HEK293 (cell line): ENCODE results near the gene AP5S1.

ENCODE experiments used
- CTCF ChIA-PET: fragments of 350-600 bp; formaldehyde crosslinking; extraction: SDS; loops from one replicate; lab custom pipeline; 2021; ENCODE audit warnings: antibody characterized with exemption; lab: Yijun Ruan, JAX
- POLR2A ChIA-PET: fragments of 300-600 bp; formaldehyde crosslinking; extraction: SDS; loops from one replicate; lab custom pipeline; 2020; ENCODE audit warnings: antibody characterized with exemption, inconsistent platforms; lab: Yijun Ruan, JAX
- H3K27ac ChIP-seq: fragments of 200-500 bp; sonication (Bioruptor generic); 2 replicates; pipeline ENCODE4 v1.5.1; 2014; ENCODE audit warnings: low read depth, low read length, control low read depth, inconsistent platforms; ENCODE audit errors: extremely low read depth
- H3K36me3 ChIP-seq, 2 experiments: fragments of 200-500 bp in 1 of 2; sonication (Bioruptor generic) in 1 of 2; 1 replicate in 1 of 2; 2 replicates in 1 of 2; pipeline ENCODE4 v1.5.1; 2014 to 2017; ENCODE audit warnings: inconsistent platforms in 2 of 2, low read length in 2 of 2; ENCODE audit not compliant: control insufficient read depth in 2 of 2, insufficient read depth in 1 of 2
- H3K4me1 ChIP-seq: fragments of 200-500 bp; sonication (Bioruptor generic); 2 replicates; pipeline ENCODE4 v1.5.1; 2014; ENCODE audit warnings: mild to moderate bottlenecking, low read length, inconsistent platforms; ENCODE audit not compliant: control insufficient read depth, insufficient read depth
- H3K4me3 ChIP-seq: 2 replicates; pipeline ENCODE4 v1.5.1; 2011; ENCODE audit warnings: low read depth, mild to moderate bottlenecking, control low read depth, low read length, moderate library complexity
- H3K9me3 ChIP-seq: fragments of 200-500 bp; sonication (Bioruptor generic); 2 replicates; pipeline ENCODE4 v1.5.1; 2014; ENCODE audit warnings: low read depth, low read length, inconsistent platforms; ENCODE audit not compliant: control insufficient read depth, insufficient read depth
- GLIS1 ChIP-seq: fragments of 450-650 bp; formaldehyde crosslinking; IDR thresholded peaks from 2 replicates; pipeline ENCODE4 v1.5.1; 2016; ENCODE audit warnings: missing biosample characterization, missing genetic modification characterization
- GLIS2 ChIP-seq: fragments of 450-650 bp; formaldehyde crosslinking; IDR thresholded peaks from 2 replicates; pipeline ENCODE4 v1.5.1; 2016; ENCODE audit warnings: missing biosample characterization, missing genetic modification characterization
- MEIS1 ChIP-seq: sonication (generic); formaldehyde crosslinking; IDR thresholded peaks from 2 replicates; pipeline ENCODE4 v1.8.1; 2022; ENCODE audit warnings: missing genetic modification reagents, mild to moderate bottlenecking, borderline replicate concordance
- MZF1 ChIP-seq: fragments of 450-650 bp; formaldehyde crosslinking; IDR thresholded peaks from 2 replicates; pipeline ENCODE4 v1.5.1; 2017; ENCODE audit warnings: missing biosample characterization, missing genetic modification characterization, borderline replicate concordance
- OSR2 ChIP-seq: fragments of 450-650 bp; formaldehyde crosslinking; IDR thresholded peaks from 2 replicates; pipeline ENCODE4 v1.5.1; 2016; ENCODE audit warnings: missing biosample characterization, missing genetic modification characterization
- PRDM1 ChIP-seq: fragments of 450-650 bp; formaldehyde crosslinking; IDR thresholded peaks from 2 replicates; pipeline ENCODE4; 2016; ENCODE audit warnings: missing biosample characterization, missing genetic modification characterization
- PRDM6 ChIP-seq: fragments of 450-650 bp; formaldehyde crosslinking; IDR thresholded peaks from 2 replicates; pipeline ENCODE4 v1.5.1; 2017; ENCODE audit warnings: missing biosample characterization, missing genetic modification characterization
- RBAK ChIP-seq: fragments of 450-650 bp; formaldehyde crosslinking; IDR thresholded peaks from 2 replicates; pipeline ENCODE4 v1.5.1; 2016; ENCODE audit warnings: missing biosample characterization, missing genetic modification characterization
- SALL2 ChIP-seq: fragments of 450-650 bp; formaldehyde crosslinking; IDR thresholded peaks from 2 replicates; pipeline ENCODE4 v1.5.0; 2017; ENCODE audit warnings: missing biosample characterization, mild to moderate bottlenecking, missing genetic modification characterization, borderline replicate concordance
- SETDB1 ChIP-seq: IDR thresholded peaks from one replicate; pipeline ENCODE4 v1.6.1; 2017; ENCODE audit warnings: mild to moderate bottlenecking, low read length, moderate library complexity, mixed read lengths; ENCODE audit not compliant: insufficient read length
- TSHZ1 ChIP-seq: fragments of 450-650 bp; formaldehyde crosslinking; IDR thresholded peaks from 2 replicates; pipeline ENCODE4 v1.5.1; 2016; ENCODE audit warnings: missing biosample characterization, missing genetic modification characterization, borderline replicate concordance
- ZBTB17 ChIP-seq: fragments of 450-650 bp; formaldehyde crosslinking; IDR thresholded peaks from 2 replicates; pipeline ENCODE4 v1.5.1; 2016; ENCODE audit warnings: missing biosample characterization, missing genetic modification characterization
- ZBTB20 ChIP-seq: fragments of 450-650 bp; formaldehyde crosslinking; IDR thresholded peaks from 2 replicates; pipeline ENCODE4 v1.5.1; 2016; ENCODE audit warnings: missing biosample characterization, missing genetic modification characterization
- ZBTB48 ChIP-seq: fragments of 450-650 bp; formaldehyde crosslinking; IDR thresholded peaks from 2 replicates; pipeline ENCODE4 v1.5.1; 2016; ENCODE audit warnings: missing biosample characterization, missing genetic modification characterization
- ZFHX2 ChIP-seq: fragments of 450-650 bp; formaldehyde crosslinking; conservative IDR thresholded peaks from 2 replicates; pipeline ENCODE4 v1.5.1; 2016; ENCODE audit warnings: missing biosample characterization, missing genetic modification characterization
- ZNF19 ChIP-seq: fragments of 450-650 bp; formaldehyde crosslinking; IDR thresholded peaks from 2 replicates; pipeline ENCODE4; 2016; ENCODE audit warnings: missing biosample characterization, missing genetic modification characterization, low read depth
- ZNF274 ChIP-seq, 2 experiments: fragments of 200-500 bp in 1 of 2; fragments of 450-650 bp in 1 of 2; sonication (Bioruptor generic) in 1 of 2; formaldehyde crosslinking in 1 of 2; IDR thresholded peaks; 2 replicates each; pipeline versions ENCODE4 v1.5.1 to v1.6.1; 2014 to 2016; ENCODE audit warnings: borderline replicate concordance in 1 of 2, inconsistent platforms in 1 of 2, low read length in 1 of 2, missing biosample characterization in 1 of 2, missing genetic modification characterization in 1 of 2
- ZNF404 ChIP-seq: fragments of 450-650 bp; formaldehyde crosslinking; IDR thresholded peaks from 2 replicates; pipeline ENCODE4 v1.5.1; 2017; ENCODE audit warnings: missing biosample characterization, missing genetic modification characterization
- ZNF530 ChIP-seq: fragments of 450-650 bp; formaldehyde crosslinking; IDR thresholded peaks from 2 replicates; pipeline ENCODE4 v1.5.1; 2016; ENCODE audit warnings: low read depth, missing biosample characterization, missing genetic modification characterization
- ZNF548 ChIP-seq: fragments of 450-650 bp; formaldehyde crosslinking; IDR thresholded peaks from 2 replicates; pipeline ENCODE4 v1.5.1; 2016; ENCODE audit warnings: missing biosample characterization, missing genetic modification characterization
- ZNF600 ChIP-seq: fragments of 450-650 bp; formaldehyde crosslinking; IDR thresholded peaks from 2 replicates; pipeline ENCODE4 v1.5.1; 2016; ENCODE audit warnings: missing biosample characterization, missing genetic modification characterization
- ZNF610 ChIP-seq: fragments of 450-650 bp; formaldehyde crosslinking; IDR thresholded peaks from 2 replicates; pipeline ENCODE4 v1.5.1; 2016; ENCODE audit warnings: missing biosample characterization, missing genetic modification characterization, borderline replicate concordance
- ZNF654 ChIP-seq: fragments of 450-650 bp; formaldehyde crosslinking; IDR thresholded peaks from 2 replicates; pipeline ENCODE4 v1.5.1; 2016; ENCODE audit warnings: low read depth, missing biosample characterization, missing genetic modification characterization
- ZNF692 ChIP-seq: fragments of 450-650 bp; formaldehyde crosslinking; IDR thresholded peaks from 2 replicates; pipeline ENCODE4 v1.5.1; 2016; ENCODE audit warnings: missing biosample characterization, missing genetic modification characterization
- ZNF747 ChIP-seq: fragments of 450-650 bp; formaldehyde crosslinking; IDR thresholded peaks from 2 replicates; pipeline ENCODE4 v1.5.1; 2016; ENCODE audit warnings: missing biosample characterization, missing genetic modification characterization
- ZNF792 ChIP-seq: fragments of 450-650 bp; formaldehyde crosslinking; IDR thresholded peaks from 2 replicates; pipeline ENCODE4 v1.5.1; 2016; ENCODE audit warnings: missing biosample characterization, missing genetic modification characterization
- ZSCAN30 ChIP-seq: fragments of 450-650 bp; IDR thresholded peaks from 2 replicates; pipeline ENCODE4 v1.5.1; 2018; ENCODE audit warnings: missing biosample characterization, mild to moderate bottlenecking, missing genetic modification characterization, moderate library complexity

Gene AP5S1

GRCh38 chr20:3815703-3816315 is 4.5 kb upstream of the AP5S1 start (continued):
- no peak for TF ChIP-seq PRDM6 (tag by site-specific recombination)

GRCh38 chr20:3818155-3819151 is 1.9 kb upstream of the AP5S1 start:
- Histone ChIP-seq H3K9me3 (no peaks in the 10 kb centered on the region), H3K36me3 (peaks cover 4 to 17% of the 10 kb centered on the region in 2 experiments; a peak in 2 of 3 replicates), H3K27ac (0 out of 2 replicates have a peak overlapping the region, but pooled peaks have one; percentile 3), H3K4me3 (no peak overlapping the region), H3K4me1 (peaks cover 7% of the 10 kb centered on the region; the same call in 1 of the 2 replicates)
- CTCF ChIA-PET: interaction anchor here (0.6 to 5.8 kb wide), 26 partner anchors 9 to 274 kb away, joined by 3 to 142 read pairs (median 4); partner anchors contain the start of genes ADISSP, CDC25B, CENPB and SPEF1
- POLR2A ChIA-PET: interaction anchor here (0.6 to 4.4 kb wide), 12 partner anchors 9 to 133 kb away, joined by 3 to 40 read pairs (median 4); partner anchors contain the start of genes ADISSP, CDC25B and CENPB
- no peak for TF ChIP-seq SALL2 (tag by site-specific recombination)
- TF ChIP-seq ZNF747 (tag by site-specific recombination): no peak
- no peak for TF ChIP-seq SETDB1
- no peak for TF ChIP-seq ZNF600
- peak; percentile 84 for TF ChIP-seq ZFHX2 (tag by site-specific recombination)
- TF ChIP-seq MEIS1 (CRISPR knock-in tag): no peak
- no peak for TF ChIP-seq ZNF19 (tag by site-specific recombination)
- TF ChIP-seq ZNF530 (tag by site-specific recombination): no peak
- no peak for TF ChIP-seq ZNF404
- peak; percentile 69 for TF ChIP-seq GLIS1
- 0 out of 2 replicates have a peak, but pooled peaks have one; percentile 12 for TF ChIP-seq ZNF692 (tag by site-specific recombination)
- TF ChIP-seq PRDM1 (tag by site-specific recombination): no peak
- TF ChIP-seq ZNF792 (tag by site-specific recombination): no peak
- no peak for TF ChIP-seq TSHZ1 (tag by site-specific recombination)
- TF ChIP-seq ZNF274 (IDR thresholded peaks at IDR 0.05; ENCODE audit: low read length): no peak
- no peak for TF ChIP-seq ZNF274 (tag by site-specific recombination; IDR thresholded peaks at IDR 0.05; ENCODE audit: borderline replicate concordance)
- no peak for TF ChIP-seq ZNF548
- peak; percentile 46 for TF ChIP-seq ZBTB20
- TF ChIP-seq RBAK: no peak
- TF ChIP-seq ZNF654: no peak
- no peak; the same call in 1 of the 2 replicates for TF ChIP-seq ZBTB48 (tag by site-specific recombination)
- TF ChIP-seq ZNF610 (tag by site-specific recombination): no peak
- no peak for TF ChIP-seq MZF1 (tag by site-specific recombination)
- TF ChIP-seq ZSCAN30: peak; percentile 37; the same call in 1 of the 2 replicates
- peak; percentile 49; the same call in 1 of the 2 replicates for TF ChIP-seq ZBTB17 (tag by site-specific recombination)
- TF ChIP-seq GLIS2 (tag by site-specific recombination): peak; percentile 53
- TF ChIP-seq OSR2 (tag by site-specific recombination): peak; percentile 62
